HG02870 (cell line): ENCODE results near the gene CTCFL.
"Not testable (repeated sequence)": the region's sequence is repeated elsewhere in the genome, so short reads cannot be mapped to it uniquely, and the experiment has no call there.

ENCODE experiments used
- ATAC-seq: cut with Tn5 transposase; IDR thresholded peaks from one replicate; pipeline ENCODE4 v1.9.1; 2021; ENCODE audit warnings: mild to moderate bottlenecking, moderate library complexity; ENCODE audit not compliant: unreplicated experiment

Gene CTCFL

DNA sequence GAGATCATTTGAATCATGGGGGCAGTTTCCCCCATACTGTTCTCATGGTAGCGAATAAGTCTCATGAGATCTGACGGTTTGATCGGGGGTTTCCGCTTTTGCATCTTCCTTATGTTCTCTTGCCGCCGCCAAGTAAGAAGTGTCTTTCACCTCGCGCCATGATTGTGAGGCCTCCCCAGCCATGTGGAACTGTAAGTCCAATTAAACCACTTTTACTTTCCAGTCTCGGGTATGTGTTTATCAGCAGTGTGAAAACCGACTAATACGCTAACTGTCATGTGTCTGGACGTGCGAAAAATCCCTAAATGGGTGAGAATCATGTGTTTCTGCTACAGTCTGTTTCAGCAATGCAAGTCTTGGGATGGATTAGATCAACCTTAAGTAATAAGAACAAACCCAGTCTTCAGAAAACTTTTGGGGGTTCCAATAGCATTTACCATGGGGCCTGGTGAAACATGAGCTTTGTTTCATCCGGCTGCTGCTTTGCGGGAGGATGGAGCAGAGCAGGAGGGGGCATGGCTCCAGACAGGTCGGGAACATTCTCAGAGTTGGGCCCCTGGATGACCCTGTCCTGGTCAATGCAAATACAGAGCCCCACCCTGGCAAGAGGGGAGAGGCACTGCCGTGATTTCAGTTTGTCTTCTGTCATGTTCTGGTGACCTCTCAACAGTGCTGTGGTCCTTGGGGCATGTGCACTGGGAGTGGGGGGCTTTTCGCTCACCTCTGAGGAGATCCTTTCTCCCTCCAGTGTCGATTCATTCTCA, 41.5 kb downstream of the CTCFL start:
- peak; percentile 35 for ATAC-seq

DNA sequence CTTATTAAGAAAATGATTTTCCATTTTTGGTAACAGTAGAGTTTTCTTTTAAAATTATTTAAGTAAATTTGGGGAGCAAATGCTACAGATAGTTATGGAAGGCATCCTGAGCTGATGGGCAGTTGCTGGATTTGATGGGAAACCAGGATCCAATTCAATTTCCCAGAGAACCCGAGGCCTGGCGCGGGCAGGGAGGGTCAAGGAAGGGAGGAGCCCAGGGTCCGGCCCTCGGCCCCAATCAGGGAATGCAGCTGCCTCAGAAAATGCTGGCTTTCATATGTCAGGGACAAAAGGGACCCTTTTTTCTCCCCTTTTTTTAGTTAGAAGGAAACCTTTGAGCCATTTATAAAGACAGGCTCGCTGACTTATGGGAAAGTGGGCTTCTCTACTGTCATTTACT, 42.1 kb downstream of the CTCFL start:
- ATAC-seq: no peak

DNA sequence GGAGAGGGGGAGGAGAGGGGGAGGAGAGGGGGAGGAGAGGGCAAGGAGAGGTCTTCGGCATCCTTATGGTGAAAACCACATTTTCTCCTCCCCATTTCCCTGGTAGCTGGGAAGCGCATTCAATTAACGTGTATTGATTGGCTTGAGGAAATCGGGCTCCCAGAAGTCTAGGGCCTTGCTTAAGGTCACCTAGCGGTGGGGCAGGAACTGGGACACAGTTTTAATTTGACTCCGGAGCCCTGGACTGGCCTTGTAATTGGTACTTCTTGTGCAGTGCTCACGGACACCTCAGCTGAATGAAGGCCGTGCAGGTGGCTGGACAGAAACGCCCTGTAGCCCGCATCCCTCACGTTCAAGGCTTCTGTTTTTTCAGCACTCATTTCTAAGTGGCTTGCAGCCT, 42.8 kb downstream of the CTCFL start:
- no peak for ATAC-seq

DNA sequence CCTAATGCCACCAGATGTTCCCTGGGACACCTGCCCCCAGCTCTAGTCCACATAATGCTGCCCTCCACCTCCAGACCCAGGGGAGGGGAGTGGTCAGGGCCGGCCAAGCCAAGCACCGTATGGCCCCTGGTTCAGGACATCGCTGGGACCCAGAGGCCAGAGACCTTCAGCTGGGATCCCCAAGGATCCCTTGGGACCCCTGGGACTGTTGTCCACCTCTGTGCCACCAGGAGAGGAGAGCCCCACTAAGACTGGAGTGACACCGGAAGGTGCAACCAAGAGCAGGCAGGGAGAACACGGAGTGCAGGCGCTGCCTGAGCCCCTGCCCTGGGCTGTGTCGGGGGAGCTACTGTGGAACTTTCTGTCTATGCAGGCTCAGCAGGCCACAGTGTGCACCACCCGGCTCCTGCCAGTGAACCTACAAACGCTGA, 43.6 kb downstream of the CTCFL start:
- peak; percentile 30 for ATAC-seq

- peak; percentile 51 for ATAC-seq
These were observed 44.3 kb downstream of the CTCFL start for GRCh38 chr20:57480444-57481160.

- no peak for ATAC-seq
These were observed 45.7 kb downstream of the CTCFL start for GRCh38 chr20:57479196-57479595.

DNA sequence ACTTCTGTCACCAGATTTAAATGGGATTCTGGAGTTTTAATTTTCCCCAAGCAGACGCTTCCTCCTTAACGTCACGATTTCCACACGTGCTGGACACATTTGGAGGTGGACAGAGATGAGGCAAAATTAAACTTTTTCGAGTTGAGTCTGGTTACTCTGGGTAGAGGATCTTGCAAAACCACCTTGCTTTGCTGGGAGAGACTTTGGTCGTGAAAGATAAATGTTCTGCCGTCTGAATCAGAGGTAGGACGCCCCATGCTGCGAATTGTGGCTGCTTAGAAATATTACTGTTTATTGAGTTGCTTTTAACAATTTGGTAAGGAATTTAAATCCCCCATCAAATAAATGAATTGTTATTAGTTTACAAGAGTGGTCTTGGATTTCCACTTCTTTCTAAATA, 46.8 kb downstream of the CTCFL start:
- ATAC-seq: no peak

GRCh38 chr20:57476641-57477461, 48.1 kb downstream of the CTCFL start:
- no peak for ATAC-seq

- ATAC-seq: no peak
These were observed 48.8 kb downstream of the CTCFL start for GRCh38 chr20:57476084-57476526.

GRCh38 chr20:57475388-57476083, 49.4 kb downstream of the CTCFL start:
- ATAC-seq: no peak

- no peak for ATAC-seq
These were observed 50.1 kb downstream of the CTCFL start for GRCh38 chr20:57474816-57475215.

- ATAC-seq: no peak
These were observed 50.7 kb downstream of the CTCFL start for GRCh38 chr20:57474205-57474604.

- ATAC-seq: no peak
These were observed 51.5 kb downstream of the CTCFL start for GRCh38 chr20:57473246-57474048.

GRCh38 chr20:57472474-57472873, 52.5 kb downstream of the CTCFL start:
- not testable (repeated sequence) for ATAC-seq

- no peak for ATAC-seq
These were observed 53.2 kb downstream of the CTCFL start for GRCh38 chr20:57471496-57472372.

- ATAC-seq: no peak
These were observed 54.1 kb downstream of the CTCFL start for GRCh38 chr20:57470666-57471495.

GRCh38 chr20:57470212-57470522, 54.8 kb downstream of the CTCFL start:
- no peak for ATAC-seq
